CD4-positive, alpha-beta T cell treated with Interferon alpha-2 for 1 hour (primary cell): ENCODE results near the gene MYH2.
"Not testable (repeated sequence)": the region's sequence is repeated elsewhere in the genome, so short reads cannot be mapped to it uniquely, and the experiment has no call there.

Source experiments
- DNase-seq, 2 donors: peaks; one replicate each; pipeline ENCODE4 v3.0.0-alpha.2; 2020 to 2022

Gene MYH2

DNA sequence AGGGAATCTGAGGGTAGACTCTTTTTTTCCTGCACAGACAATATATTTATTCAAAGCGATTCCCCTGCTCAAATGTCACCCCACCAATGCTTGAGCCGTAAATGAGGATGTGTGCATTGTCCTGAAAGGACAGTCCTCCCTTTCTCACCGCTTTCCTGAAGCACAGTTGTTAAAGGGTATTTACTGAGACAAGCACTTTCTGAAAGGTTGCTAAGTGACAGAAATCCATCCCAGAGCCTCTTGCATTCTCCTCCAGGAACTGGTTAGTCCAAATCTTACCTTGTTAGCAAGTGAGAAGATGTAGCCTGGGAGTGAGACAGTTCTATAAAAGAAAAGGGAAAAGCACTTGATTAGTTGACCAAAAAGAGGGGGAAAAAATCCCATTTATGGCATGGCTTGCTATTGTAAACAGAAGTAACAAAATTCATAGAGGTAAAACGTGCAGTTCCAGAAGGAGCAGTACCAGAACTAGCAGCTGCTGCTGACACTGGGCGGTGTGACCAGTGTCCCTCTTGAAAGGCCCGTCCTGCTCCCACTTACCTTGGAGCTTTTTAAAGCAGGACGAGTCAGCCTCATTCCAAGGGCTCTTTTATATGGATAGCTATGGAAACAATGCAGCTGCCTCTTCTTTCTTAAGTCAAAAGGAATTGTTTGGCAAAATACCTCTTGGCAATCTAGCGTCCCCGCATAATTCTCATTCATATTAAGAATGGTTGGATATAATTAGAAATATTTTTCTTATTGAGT is at the start of gene MYH2:
Gene MYH2 (minus strand): TSS at position 563 of the 747 bp plus-strand sequence. CDS start 1,738 bp downstream, outside the sequence.
- no peak for DNase-seq

DNA sequence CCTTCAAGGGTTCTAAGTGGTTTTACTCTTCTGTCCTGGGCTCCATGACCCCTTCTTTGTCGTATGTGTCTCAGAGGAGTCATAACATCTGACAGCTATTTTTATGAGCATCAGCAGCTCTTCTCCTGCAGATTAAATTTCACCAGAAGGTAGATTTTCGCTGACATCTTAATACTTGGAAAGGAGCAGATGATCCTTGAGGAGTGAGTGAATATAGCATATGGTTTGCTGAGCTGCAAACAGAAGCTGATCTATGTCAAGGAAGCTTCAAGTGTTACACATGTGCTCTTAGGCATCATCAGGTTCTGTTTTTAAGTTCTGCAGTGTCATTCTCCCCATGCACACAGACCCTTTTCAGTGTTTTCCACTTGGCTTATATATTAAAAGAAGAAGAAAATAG is 49.2 kb upstream of the MYH2 start:
- DNase-seq: no peak

DNA sequence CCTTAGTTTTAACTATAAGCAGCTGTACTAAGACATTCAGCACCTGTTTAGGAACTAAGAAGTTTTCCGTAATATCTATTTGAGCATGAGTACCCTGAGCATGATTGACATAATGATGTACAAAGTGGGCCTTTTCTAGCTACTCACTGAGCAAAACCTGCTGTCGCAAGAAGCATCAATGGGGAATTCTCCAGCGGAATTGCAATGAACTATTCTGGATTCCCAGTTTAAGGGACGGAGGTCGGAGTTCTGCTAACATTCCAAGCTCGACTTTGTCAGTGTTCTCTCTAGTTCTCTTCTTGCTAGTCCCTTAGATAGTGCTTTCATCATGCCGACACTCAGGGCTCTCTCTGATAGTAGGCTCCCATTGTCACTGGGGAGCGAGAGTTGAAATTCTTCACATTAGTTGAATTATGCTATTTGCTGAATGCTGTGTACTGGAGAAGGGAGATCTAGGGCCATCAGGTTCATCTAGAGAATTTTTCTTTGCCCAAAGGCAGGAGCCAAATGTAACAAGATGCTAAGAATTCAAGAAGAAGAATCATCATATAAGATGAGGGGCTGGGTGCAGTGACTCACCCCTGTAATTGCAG is 40.2 kb upstream of the MYH2 start:
- no peak for DNase-seq

DNA sequence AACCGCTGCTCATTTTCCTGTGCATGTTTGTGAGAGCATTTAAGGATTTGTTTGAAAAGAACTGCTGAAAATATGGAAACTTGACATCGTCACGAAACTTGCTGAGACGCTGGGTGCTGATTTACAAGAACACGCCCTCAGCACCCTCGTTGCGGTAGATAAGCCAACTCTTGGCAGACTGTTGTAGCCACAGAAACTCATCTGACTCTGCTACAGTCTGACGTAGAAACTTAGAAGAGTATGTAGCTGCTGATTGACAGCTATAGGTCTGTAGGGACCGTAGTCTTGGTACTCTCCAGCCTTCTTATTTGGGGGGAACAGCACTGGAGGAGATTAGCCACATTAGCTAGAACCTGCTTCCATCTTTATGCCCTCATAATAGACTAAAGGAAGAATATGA is 36.1 kb upstream of the MYH2 start:
- DNase-seq: no peak

DNA sequence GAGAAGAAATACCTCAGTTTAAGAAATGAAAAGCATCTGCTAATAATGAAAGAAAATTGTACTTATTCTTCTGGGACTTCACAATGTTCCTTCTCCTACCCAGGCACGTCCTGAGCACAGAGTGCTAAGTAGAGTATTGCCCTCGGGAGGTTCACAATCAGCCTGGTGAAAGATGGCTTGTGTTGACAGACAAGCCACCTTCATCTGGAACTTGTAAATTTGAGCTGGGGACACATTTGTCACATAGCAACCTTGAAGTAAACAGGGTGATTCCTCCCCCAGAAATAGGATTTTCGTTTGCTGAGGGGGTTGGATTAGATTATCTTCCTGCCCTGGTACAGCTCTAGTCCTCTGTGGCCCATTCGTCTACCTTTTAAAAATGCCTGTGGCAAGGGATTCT is 34.4 kb upstream of the MYH2 start:
- no peak for DNase-seq

DNA sequence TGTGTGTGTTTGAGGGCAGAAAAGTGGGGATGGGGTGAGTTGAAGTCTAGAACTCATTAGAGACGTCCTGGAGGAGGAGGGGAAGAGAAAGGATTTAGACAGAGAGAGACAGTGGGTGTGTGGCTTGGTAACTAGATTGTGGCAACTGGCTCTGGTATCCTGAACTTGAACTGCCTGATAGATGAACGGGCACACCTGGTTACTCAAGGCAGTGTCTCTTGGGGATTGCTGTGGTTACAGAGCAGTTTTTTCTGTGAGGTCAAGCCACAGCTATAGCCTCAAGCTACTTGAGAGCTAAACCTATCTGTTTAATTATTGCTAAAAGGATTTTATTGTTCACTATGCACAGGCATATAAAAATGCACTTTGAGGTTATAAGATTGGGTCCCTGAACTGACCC is 29.8 kb upstream of the MYH2 start:
- no peak for DNase-seq

DNA sequence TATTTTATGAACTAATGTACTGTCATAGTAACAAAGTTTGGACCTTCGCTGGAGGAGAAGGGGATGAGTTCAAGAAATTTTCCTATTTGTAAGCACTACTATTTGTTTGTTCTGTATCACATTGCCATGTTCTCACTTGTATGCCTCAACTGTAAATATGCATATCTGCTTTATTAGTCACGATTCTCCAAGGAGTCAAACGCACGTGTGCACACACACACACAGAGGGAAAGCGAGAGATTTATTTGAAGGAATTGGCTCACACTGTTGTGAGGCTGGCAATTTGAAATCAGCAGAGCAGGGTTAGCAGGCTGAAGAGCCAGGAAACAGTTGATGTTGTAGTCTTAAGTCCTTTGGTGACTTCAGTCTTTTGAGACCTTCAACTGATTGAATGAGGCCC is 24.9 kb upstream of the MYH2 start:
- no peak for DNase-seq

DNA sequence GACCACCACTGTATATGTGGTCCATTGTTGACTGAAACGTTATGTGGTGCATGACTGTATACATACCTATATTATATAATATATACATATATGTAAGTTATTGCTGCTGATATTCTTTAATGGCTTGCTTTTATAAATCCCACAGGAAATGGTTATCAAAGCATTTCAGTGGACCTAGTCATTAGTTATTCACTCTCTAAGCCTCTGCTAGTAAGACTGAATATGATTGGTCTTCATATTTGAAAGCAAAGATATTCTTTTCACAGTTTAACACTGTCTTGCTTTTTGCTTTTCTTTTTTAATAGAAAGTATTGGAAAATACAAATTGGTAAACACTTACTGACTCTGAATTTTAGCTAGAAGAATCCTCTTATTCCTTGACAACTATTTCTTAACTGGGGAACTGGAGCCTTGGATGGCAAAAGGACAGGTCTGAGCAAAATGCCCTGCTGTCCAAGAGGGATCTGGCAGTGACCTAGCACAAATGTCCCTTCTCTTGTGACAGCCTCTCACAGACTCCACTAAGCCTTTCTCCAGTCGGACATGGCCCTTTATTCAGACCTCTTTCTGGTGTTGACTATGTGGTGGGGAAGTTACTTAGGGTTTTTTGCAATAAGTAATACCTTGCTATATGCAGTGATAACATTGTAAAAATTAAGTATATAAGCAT is 14.7 kb upstream of the MYH2 start:
- DNase-seq: no peak

DNA sequence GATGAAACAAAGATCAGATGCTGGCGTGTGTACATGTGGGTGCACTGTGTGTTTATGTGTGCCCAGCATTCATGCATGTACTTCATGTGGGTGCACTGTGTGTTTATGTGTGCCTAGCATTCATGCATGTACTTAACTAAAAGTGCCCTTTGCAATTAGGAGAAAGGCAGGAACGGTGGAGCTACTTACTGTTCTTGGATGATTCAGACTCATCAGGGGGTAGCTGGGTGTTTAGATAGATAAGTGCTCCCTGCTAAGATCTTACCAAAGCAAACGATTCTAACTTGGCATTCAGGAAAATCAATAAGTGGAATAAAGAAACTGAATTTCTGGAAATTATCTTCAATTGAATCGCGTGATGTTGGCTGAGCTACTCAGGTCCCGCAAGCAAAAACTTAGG is 8.6 kb upstream of the MYH2 start:
- no peak for DNase-seq

DNA sequence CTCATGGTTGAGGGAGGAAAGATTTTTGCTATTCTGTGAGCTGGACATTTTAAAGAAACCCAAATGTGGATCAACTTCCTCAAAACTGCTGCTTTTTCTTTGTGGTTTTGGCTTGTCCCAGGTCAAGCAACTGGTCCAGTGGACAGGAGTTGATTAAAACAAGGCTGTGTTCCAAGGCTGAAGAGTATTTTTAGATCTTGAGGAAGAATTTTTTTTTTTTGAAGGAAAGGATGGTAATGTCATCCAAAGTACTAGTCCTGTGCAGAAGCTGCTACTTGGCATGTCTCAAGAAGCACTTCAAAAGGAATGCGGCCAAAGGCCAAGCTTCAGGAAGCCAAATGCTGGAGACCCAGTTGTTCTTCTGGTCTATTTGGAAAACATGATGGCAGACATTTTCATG is 8.0 kb upstream of the MYH2 start:
- no peak for DNase-seq

DNA sequence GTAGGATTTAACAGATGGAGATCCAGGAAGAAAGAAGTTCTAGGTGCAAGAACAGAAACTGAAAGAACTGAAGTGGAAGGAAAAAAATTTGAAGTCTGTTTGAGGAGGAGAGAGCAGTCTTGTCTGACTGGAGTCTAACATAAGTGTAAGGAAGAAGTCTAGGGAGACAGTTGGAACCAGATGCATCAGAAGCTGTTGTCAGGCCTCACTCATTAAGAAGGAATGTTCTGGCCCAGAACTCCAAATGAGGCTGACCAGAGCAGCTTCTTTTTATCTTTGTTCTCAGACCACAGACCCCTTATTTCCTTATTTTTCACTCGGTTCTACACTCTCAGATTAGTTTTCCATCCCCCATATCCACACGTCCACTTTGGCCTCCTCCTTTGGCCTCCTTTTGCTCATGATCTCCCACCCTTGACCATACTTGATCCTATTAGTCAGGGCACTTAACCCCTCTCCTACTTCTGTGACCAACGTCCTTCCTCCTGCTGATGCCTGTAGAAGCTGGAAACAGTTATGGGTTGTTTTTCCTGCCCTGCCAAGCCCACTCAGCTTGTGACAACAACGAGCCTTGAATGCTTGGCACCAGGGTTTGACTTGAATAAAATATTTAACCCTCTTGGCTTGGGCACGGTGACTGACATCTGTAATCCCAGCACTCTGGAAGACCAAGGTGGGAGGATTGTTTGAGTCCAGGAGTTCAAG is 7.0 kb upstream of the MYH2 start:
- DNase-seq: no peak

DNA sequence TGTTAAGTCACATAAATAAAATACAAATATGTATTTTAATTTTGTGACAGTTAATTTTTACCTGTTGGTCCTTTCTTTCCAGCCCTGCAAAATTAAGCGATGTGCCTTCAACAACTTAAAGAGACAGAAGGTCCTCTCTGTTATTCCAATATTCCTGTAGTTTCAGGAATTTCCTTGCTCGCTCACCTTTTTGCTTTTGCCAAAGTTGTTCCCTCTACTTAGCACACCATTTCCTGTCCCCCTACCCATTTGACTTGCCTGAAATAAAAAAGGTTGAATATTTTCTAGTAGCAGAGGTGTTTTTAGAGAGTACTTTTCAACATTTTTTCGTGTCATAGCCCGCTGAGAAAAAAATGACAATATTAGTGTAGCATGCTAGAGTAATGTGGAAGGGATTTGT is 556 bp upstream of the MYH2 start:
- DNase-seq: no peak

DNA sequence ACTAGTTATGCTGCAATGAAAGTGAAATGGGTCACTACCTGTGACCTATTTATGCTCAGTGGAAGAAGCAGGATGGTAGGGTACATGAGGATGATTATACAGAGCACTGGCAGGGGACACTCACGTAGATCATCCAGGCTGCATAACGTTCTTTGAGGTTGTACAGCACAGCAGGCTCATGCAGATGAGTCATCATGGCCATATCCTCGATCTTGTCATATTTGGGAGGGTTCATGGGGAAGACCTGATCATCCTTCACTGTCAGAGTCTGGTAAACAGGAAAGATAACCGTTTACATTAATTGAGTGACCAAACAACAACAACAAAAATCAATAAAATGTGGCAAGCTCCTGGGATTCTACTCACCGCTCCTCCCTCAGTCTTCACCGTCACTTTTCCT is 2.1 kb downstream of the MYH2 start:
- no peak for DNase-seq

DNA sequence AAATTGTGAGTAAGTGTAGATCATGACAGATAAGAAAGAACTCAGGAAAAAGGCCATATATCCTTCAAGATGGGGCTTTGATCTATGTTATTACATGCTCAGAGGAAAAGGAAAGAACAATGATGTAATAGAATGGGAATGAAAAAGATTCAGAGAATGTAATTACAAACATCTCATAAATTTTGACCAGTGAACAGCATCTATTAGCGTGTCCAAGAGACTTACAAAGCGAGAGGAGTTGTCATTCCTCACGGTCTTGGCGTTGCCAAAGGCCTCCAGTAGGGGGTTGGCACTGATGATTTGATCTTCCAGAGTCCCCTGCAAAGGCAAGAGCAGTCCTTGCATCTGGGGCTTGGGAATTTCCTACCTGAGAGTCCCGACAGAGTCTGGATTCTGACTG is 6.0 kb downstream of the MYH2 start:
- not testable (repeated sequence) for DNase-seq

DNA sequence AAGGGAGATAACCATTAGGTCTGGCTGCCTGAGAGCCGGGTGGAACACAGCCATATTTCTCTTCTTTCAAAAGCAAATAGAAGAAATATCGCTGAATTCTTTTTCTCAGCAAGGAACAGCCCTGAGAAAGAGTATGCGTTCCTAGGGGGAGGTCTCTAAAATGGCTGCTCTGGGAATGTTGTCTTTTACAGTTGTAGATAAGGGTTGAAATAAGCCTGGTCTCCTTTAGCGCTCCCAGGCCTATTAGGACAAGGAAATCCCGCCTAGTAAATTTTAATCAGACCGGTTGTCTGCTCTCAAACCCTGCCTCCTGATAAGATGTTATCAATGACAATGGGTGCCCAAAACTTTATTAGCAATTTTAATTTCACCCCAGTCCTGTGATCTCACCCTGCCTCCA is 8.3 kb downstream of the MYH2 start:
- DNase-seq: not testable (repeated sequence)

DNA sequence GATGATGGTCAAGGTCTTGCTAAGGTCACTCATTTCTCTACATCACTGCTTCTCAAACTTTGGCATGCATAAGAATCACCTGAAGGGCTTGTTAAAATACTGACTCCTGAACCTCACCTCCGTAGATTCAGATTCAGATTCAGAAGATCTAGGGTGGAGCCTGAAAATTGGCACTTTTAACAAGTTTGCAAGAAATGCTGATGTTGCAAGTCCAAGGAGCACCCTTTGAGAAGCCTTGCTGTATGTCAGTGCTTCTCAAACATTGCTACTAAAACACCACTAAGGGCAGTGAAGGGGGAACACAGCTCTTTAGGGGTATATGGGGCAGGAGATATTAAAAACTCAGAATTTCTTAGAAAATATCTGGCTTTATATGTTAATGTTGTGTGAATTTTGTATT is 17.4 kb downstream of the MYH2 start:
- no peak for DNase-seq

DNA sequence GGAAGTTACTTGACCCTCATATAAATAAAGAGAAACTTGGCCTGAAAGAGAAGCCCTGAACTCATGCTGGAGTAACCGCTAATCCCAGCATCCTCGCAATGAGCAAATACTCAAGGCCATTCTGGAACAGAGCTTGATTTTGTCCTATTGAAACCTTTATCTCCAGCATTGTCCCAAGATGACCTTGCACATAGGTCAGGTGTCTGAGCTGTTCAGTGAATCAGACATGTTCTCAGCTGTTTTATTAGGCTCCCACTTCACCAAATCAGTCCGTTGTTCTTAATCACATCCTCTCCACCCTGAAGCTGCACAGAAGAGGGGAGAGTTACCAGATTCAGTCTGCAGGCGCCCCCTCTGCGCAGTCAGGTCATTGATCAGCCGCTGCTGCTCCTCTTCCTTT is 22.0 kb downstream of the MYH2 start:
- DNase-seq: no peak

DNA sequence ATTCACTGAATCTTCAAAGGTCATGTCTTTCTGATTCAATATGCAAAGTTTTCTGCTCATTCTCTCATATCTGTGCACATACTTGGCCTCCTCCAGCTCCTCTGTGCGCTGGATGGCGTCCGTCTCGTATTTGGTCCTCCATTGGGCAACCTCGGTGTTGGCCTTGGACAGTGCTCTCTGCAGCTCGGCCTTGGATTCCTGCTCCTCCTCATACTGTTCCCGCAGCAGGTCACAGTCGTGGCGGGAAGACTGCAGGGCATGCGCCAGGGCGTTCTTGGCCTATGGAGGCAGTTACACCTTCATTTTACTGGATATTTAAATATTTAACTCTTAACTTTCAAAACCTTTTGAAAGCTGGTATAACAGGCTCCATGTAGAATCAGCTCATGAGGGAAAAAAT is 22.9 kb downstream of the MYH2 start:
- DNase-seq: no peak

DNA sequence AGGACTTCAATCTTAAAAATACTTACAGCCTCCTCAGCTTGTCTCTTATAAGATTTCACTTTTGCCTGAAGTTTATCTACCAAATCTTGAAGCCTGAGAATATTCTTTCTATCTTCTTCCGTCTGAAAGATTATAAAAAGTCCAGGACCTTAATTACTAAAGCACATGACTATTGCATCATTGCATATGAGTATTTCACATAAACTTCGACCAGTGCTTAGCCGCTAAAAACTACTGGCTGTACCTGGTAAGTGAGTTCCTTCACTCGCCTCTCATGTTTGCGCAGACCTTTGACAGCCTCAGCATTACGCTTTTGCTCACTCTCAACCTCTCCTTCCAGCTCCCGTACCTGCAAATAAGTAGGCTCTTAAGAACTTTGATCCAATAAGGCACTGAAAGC is 26.4 kb downstream of the MYH2 start:
- DNase-seq: no peak

DNA sequence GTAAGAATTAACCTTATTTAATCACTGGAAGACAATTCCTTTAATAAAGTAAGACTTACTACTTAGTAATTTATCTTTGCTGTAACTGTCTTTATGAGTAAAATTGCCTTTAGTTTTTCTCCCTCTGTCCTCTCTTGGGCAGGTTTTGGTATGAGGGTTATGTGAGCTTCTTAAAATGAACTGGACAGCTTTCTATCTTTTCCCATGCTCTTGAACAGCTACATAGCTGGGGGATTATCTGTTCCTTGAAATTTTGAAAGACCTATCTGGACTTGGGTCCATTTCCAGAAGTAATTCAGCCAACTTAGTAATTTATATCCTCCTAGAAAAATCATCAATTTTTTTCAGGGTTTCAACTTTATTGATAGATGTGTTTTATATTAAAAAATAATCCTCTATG is 27.5 kb downstream of the MYH2 start:
- DNase-seq: no peak

DNA sequence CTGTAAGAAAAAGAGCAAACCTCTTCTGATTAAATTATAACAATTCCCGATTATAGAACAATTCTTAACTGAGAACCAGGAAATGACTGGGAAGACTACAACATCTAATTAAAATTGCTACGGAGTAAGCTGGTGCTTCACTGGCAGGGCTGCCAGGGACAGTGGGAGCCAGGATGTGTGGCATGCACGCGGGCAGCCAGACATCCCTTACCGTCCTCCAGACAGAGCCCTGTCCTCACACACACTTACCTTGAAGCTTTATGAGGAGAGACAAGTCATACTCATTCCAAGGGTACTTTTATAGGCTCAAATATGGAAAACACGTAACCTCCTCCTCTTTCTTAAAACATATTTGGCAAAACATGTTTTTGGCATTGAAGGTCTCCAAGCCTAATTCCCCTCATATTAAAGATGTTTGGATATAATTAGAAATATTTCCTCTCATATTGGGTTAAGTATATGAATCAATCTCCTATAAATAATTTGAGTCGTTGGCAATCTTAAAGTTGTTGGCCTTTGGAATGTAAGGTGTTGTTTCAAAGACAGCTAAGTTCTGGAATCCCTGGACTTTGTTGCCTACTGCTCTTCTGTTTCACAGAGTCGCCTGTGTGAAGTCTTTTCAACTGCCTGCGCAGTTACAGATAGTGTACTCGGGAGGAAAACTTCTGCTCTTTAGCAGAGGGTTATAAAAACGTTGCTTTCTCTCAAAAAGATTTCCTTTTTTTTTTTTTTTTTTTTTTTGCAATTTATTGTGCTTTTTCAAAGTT is 31.0 kb downstream of the MYH2 start, which contains the start of gene MYH1:
Gene MYH1 (minus strand): TSS at position 272 of the 767 bp plus-strand sequence. CDS start 1,900 bp downstream, outside the sequence.
- no peak for DNase-seq

DNA sequence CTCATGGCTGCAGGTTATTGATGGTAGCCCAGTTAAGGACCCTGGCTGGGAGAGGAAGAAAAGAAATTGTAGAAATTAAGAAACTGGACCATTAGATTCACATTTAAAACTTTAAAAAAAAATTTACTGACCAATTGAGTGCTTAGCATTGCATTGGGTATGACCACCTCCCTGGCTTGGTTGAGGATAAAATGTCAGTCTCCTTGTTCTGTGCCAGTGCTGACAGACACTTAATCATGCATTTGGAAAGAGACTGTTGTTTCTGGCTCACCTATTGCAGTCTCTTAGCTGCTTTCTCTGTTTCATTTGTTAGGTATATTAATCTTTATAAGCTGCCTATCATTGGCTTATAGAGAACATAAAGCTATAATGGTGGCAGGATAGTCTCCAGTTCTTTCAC is 32.8 kb downstream of the MYH2 start:
- no peak for DNase-seq

DNA sequence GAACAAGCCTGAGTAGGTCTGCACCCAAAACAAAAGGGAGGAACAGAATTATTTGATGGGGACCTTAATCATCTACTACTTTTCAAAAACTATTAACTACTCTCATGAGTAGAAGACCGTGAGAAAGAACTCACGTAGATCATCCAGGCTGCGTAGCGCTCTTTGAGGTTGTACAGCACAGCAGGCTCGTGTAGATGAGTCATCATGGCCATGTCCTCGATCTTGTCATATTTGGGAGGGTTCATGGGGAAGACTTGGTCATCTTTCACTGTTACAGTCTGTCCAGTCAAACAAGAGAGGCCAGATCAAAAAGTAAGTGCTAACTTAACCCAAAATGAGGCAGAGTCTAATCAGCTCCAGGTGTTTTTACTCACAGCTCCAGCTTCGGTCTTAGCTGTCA is 33.4 kb downstream of the MYH2 start:
- DNase-seq: no peak
